IMR-90 (cell line): ENCODE measurements around the gene KLHL6. TPM values are rescaled to one million over a fixed set of nuclear protein-coding genes. Genes with fewer than 3 reads are reported as not detected.
"Not testable (repeated sequence)": the region's sequence is repeated elsewhere in the genome, so short reads cannot be mapped to it uniquely, and the experiment has no call there.

Source experiments
- ATAC-seq: fragments of 200-7000 bp; cut with Tn5 transposase; 2 replicates; pipeline ENCODE4 v1.9.1; 2020; ENCODE audit warnings: low read depth, mild to moderate bottlenecking, moderate library complexity
- BruUV-seq: library from RNA; stranded (reverse); fragments of 400-500 nt; replicated peaks from 2 replicates; lab custom pipeline; 2021; lab: Mats Ljungman, UMichigan
- CTCF ChIA-PET: fragments of 300-600 bp; formaldehyde crosslinking; extraction: SDS; loops from one replicate; lab custom pipeline; 2021; ENCODE audit warnings: antibody characterized with exemption; lab: Yijun Ruan, JAX
- POLR2A ChIA-PET: fragments of 300-600 bp; sonication (Branson Sonifier 250); formaldehyde crosslinking; loops from one replicate; lab custom pipeline; 2022; ENCODE audit warnings: antibody characterized with exemption; ENCODE audit not compliant: unreplicated experiment; lab: Charles Lee
- DNase-seq: peaks from one replicate; pipeline ENCODE4 v3.0.0; 2013
- H2AFZ ChIP-seq: replicated peaks from 2 replicates; pipeline ENCODE3; 2013; ENCODE audit warnings: low read length, mild to moderate bottlenecking; ENCODE audit not compliant: poor library complexity
- H2AK5ac ChIP-seq: 2 replicates; pipeline ENCODE4 v1.6.1; 2013; ENCODE audit warnings: low read depth, low read length, inconsistent platforms
- H2AK9ac ChIP-seq: replicated peaks from 2 replicates; pipeline ENCODE3; 2013; ENCODE audit warnings: mild to moderate bottlenecking, low read depth, low read length, moderate library complexity; ENCODE audit not compliant: poor library complexity
- H2BK120ac ChIP-seq: 2 replicates; pipeline ENCODE4 v1.6.1; 2013; ENCODE audit warnings: low read depth, low read length, inconsistent platforms
- H2BK15ac ChIP-seq: 3 replicates; pipeline ENCODE4 v1.6.1; 2013; ENCODE audit warnings: low read depth, low read length, inconsistent platforms
- H2BK20ac ChIP-seq: 2 replicates; pipeline ENCODE4 v1.6.1; 2013; ENCODE audit warnings: low read depth, mild to moderate bottlenecking, inconsistent platforms, low read length, moderate library complexity
- H2BK5ac ChIP-seq: 2 replicates; pipeline ENCODE4 v1.6.1; 2013; ENCODE audit warnings: mild to moderate bottlenecking, low read depth, low read length, inconsistent platforms; ENCODE audit not compliant: poor library complexity, severe bottlenecking
- H3K14ac ChIP-seq: replicated peaks from 2 replicates; pipeline ENCODE4 v1.6.1; 2013; ENCODE audit warnings: low read depth, low read length, inconsistent platforms
- H3K18ac ChIP-seq: 2 replicates; pipeline ENCODE4 v1.6.1; 2013; ENCODE audit warnings: low read depth, low read length, control low read depth
- H3K23ac ChIP-seq: 2 replicates; pipeline ENCODE4 v1.6.1; 2013; ENCODE audit warnings: low read depth, low read length, inconsistent platforms
- H3K27ac ChIP-seq: 2 replicates; pipeline ENCODE4 v1.5.1; 2013; ENCODE audit warnings: mild to moderate bottlenecking, control low read depth, low read length; ENCODE audit not compliant: insufficient read depth
- H3K27me3 ChIP-seq: 2 replicates; pipeline ENCODE4 v1.6.1; 2013; ENCODE audit warnings: low read length; ENCODE audit not compliant: control insufficient read depth, insufficient read depth
- H3K36me3 ChIP-seq: 2 replicates; pipeline ENCODE4 v1.6.1; 2013; ENCODE audit warnings: low read length, mixed read lengths; ENCODE audit not compliant: control insufficient read depth, insufficient read depth
- H3K4ac ChIP-seq: 2 replicates; pipeline ENCODE4 v1.6.1; 2013; ENCODE audit warnings: low read depth, low read length, inconsistent platforms
- H3K4me1 ChIP-seq: 2 replicates; pipeline ENCODE4 v1.6.1; 2013; ENCODE audit warnings: low read length, mixed read lengths; ENCODE audit not compliant: control insufficient read depth, insufficient read depth
- H3K4me2 ChIP-seq: 2 replicates; pipeline ENCODE4 v1.6.1; 2013; ENCODE audit warnings: low read depth, mild to moderate bottlenecking, control low read depth, low read length, moderate library complexity
- H3K4me3 ChIP-seq: 2 replicates; pipeline ENCODE4 v1.5.1; 2013; ENCODE audit warnings: low read depth, mild to moderate bottlenecking, control low read depth, low read length, moderate library complexity; ENCODE audit not compliant: insufficient read depth
- H3K56ac ChIP-seq: 2 replicates; pipeline ENCODE4 v1.6.1; 2013; ENCODE audit warnings: low read length, inconsistent platforms; ENCODE audit not compliant: insufficient read depth; ENCODE audit errors: extremely low read depth
- H3K79me1 ChIP-seq, 2 experiments: 2 replicates each; pipeline ENCODE4 v1.6.1; 2013; ENCODE audit warnings: low read length in 2 of 2, inconsistent platforms in 1 of 2, low read depth in 1 of 2
- H3K9ac ChIP-seq: 2 replicates; pipeline ENCODE4 v1.6.1; 2013; ENCODE audit warnings: low read depth, low read length, control low read depth
- H3K9me1 ChIP-seq: 2 replicates; pipeline ENCODE4 v1.6.1; 2013; ENCODE audit warnings: low read length, inconsistent platforms; ENCODE audit not compliant: insufficient read depth
- H3K9me3 ChIP-seq: 2 replicates; pipeline ENCODE4 v1.6.1; 2013; ENCODE audit warnings: low read length; ENCODE audit not compliant: control insufficient read depth, insufficient read depth
- H4K20me1 ChIP-seq: 2 replicates; pipeline ENCODE4 v1.6.1; 2013; ENCODE audit warnings: low read length, inconsistent platforms; ENCODE audit not compliant: insufficient read depth
- H4K5ac ChIP-seq: 2 replicates; pipeline ENCODE4 v1.6.1; 2013; ENCODE audit warnings: mild to moderate bottlenecking, low read depth, low read length, control low read depth
- H4K8ac ChIP-seq, 2 experiments: 2 replicates each; pipeline ENCODE4 v1.6.1; 2013; ENCODE audit warnings: low read depth in 2 of 2, low read length in 2 of 2, control low read depth in 1 of 2, inconsistent platforms in 1 of 2
- H4K91ac ChIP-seq: 2 replicates; pipeline ENCODE4 v1.6.1; 2013; ENCODE audit warnings: low read depth, low read length, inconsistent platforms; ENCODE audit not compliant: insufficient read depth
- BHLHE40 ChIP-seq: fragments of 150-350 bp; IDR thresholded peaks from 2 replicates; pipeline ENCODE4 v1.6.1; 2016; ENCODE audit warnings: mild to moderate bottlenecking, low read depth, low read length
- CEBPB ChIP-seq: IDR thresholded peaks from 2 replicates; pipeline ENCODE4 v1.6.1; 2012; ENCODE audit warnings: low read depth, low read length, improper control_type of control experiment
- CHD1 ChIP-seq: IDR thresholded peaks from 2 replicates; pipeline ENCODE4 v1.6.1; 2012; ENCODE audit warnings: low read depth, low read length, improper control_type of control experiment
- FOS ChIP-seq: fragments of 150-350 bp; IDR thresholded peaks from 2 replicates; pipeline ENCODE4 v1.6.1; 2016; ENCODE audit warnings: low read depth, low read length
- MAZ ChIP-seq: IDR thresholded peaks from 2 replicates; pipeline ENCODE4 v1.6.1; 2012; ENCODE audit warnings: low read depth, mild to moderate bottlenecking, low read length, improper control_type of control experiment, moderate library complexity, borderline replicate concordance
- NFE2L2 ChIP-seq: fragments of 150-350 bp; IDR thresholded peaks from 2 replicates; pipeline ENCODE4 v1.6.1; 2016; ENCODE audit warnings: low read depth, mild to moderate bottlenecking, low read length
- POLR2A ChIP-seq: IDR thresholded peaks from 2 replicates; pipeline ENCODE4 v1.6.1; 2012; ENCODE audit warnings: mild to moderate bottlenecking, low read depth, low read length
- RAD21 ChIP-seq: IDR thresholded peaks from 2 replicates; pipeline ENCODE4 v1.6.1; 2012; ENCODE audit warnings: low read length, improper control_type of control experiment
- RCOR1 ChIP-seq: IDR thresholded peaks from 2 replicates; pipeline ENCODE4 v1.6.1; 2012; ENCODE audit warnings: mild to moderate bottlenecking, low read length, improper control_type of control experiment; ENCODE audit not compliant: insufficient replicate concordance
- RFX5 ChIP-seq: IDR thresholded peaks from 2 replicates; pipeline ENCODE4 v1.8.0; 2012; ENCODE audit warnings: low read depth, mild to moderate bottlenecking, low read length, moderate library complexity
- SMC3 ChIP-seq: fragments of 150-350 bp; IDR thresholded peaks from 2 replicates; pipeline ENCODE4 v1.6.1; 2016; ENCODE audit warnings: low read depth, mild to moderate bottlenecking, antibody characterized with exemption, low read length, moderate library complexity
- WGBS, 2 experiments: methylation state at CpG; one replicate each; pipeline versions ENCODE4 v1.1.5 to v1.1.7; 2013; ENCODE audit warnings: missing lambda C conversion rate in 2 of 2; ENCODE audit not compliant: insufficient read length in 1 of 2; ENCODE audit errors: extremely low coverage in 2 of 2; 5-methylcytosine and 5-hydroxymethylcytosine counted together
- dilution Hi-C: fragments of 300-500 bp; cut with HindIII; formaldehyde crosslinking; loops from one replicate; pipeline ENCODE4 v1.14.3; 2018; ENCODE audit warnings: low sequenced_read_pairs; ENCODE audit not compliant: unreplicated experiment
- in situ Hi-C: fragments of 300-500 bp; cut with MboI; formaldehyde crosslinking; loops from 3 replicates; pipeline ENCODE4 v1.14.3; 2019; ENCODE audit warnings: low sequenced_read_pairs, inconsistent platforms, mixed read lengths
- intact Hi-C: fragments of 100-400 bp; cut with micrococcal nuclease; formaldehyde crosslinking; loops from 2 replicates; pipeline ENCODE4 v1.10.0; 2022
- polyA plus RNA-seq, 3 experiments: library from polyadenylated mRNA; depleted of rRNA; stranded (reverse); fragments of >200 nt; gene quantifications; 2 replicates each; pipeline ENCODE4 v1.2.3, GENCODE V29; 2012; ENCODE audit warnings: low replicate concordance in 1 of 3
- total RNA-seq: library from RNA; depleted of rRNA; stranded (reverse); fragments of >200 nt; gene quantifications from 2 replicates; pipeline ENCODE4 v1.2.3, GENCODE V29; 2012

KLHL6 gene
- total and polyA plus RNA-seq, 2 of the 4 experiments (the other 2 are of a cell fraction): not detected

DNA sequence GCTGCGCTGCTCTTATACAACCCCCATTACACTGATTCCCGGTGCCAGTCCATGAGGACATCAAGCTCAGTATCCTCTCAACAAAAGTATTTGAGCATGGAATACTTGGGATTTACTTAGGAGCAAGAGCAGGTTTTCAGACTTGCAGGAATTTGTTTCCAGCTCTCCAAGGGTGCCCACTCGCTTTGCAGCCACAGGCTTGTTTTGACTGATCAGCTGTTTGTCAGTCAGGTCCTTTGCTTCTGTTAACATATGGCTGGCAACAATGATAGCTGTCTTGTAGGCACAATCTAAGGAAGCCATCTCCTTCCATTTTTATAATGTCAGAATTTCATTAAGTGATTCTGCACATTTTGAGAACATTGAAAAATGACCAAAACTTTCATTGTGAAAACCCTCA, 88.9 kb downstream of the KLHL6 start:
- intact Hi-C loops (loop anchor here (5.0 kb wide), 1 partner anchor 116 kb away; no protein-coding TSS in a partner anchor), in situ Hi-C loops (loop anchor here (5.0 to 25.0 kb wide), 2 partner anchors 301 to 796 kb away; partner anchors contain the start of gene CAMK2N2), dilution Hi-C loops (no loop called here)
- Histone ChIP-seq H3K27me3 (peaks cover 5% of the 10 kb centered on the region), H4K8ac (no peak overlapping the region), H3K36me3 (no peaks in the 10 kb centered on the region), H3K9ac (no peak overlapping the region), H2AK9ac (no peak overlapping the region), H3K4ac (no peak overlapping the region), H4K91ac (no peak overlapping the region), H3K9me3 (no peaks in the 10 kb centered on the region), H3K23ac (no peak overlapping the region), H4K20me1 (no peaks in the 10 kb centered on the region), H3K4me3 (no peak overlapping the region), H2BK5ac (no peak overlapping the region), H3K79me1 (no peaks in the 10 kb centered on the region), H3K14ac (no peak overlapping the region), H2BK20ac (no peak overlapping the region), H3K9me1 (no peaks in the 10 kb centered on the region), H3K18ac (no peak overlapping the region), H2AFZ (no peak overlapping the region), H3K4me2 (no peak overlapping the region), H3K4me1 (no peaks in the 10 kb centered on the region), H2BK15ac (no peak overlapping the region), H3K27ac (no peak overlapping the region), H3K56ac (no peak overlapping the region), H4K5ac (no peak overlapping the region), H2BK120ac (no peak overlapping the region), H2AK5ac (no peak overlapping the region)
- TF ChIP-seq RCOR1: no peak
- TF ChIP-seq RAD21: no peak
- TF ChIP-seq MAZ: no peak
- no peak for TF ChIP-seq CEBPB
- no peak for TF ChIP-seq BHLHE40
- no peak for TF ChIP-seq FOS
- no peak for TF ChIP-seq NFE2L2
- TF ChIP-seq CHD1: no peak
- no peak for TF ChIP-seq RFX5
- TF ChIP-seq POLR2A: no peak
- TF ChIP-seq SMC3: no peak
- no peak for ATAC-seq
- POLR2A ChIA-PET: no interaction called here
- no TSS peak for BruUV-seq
- 20% methylated on average over 1 of the region's 3 CpGs; no CpG with 5 or more reads in 1 of the 2 experiments for WGBS, 2 experiments
- no peak for DNase-seq
- CTCF ChIA-PET: no interaction called here

GRCh38 chr3:183465710-183466109, 89.8 kb downstream of the KLHL6 start:
- H4K91ac ChIP-seq, H2AK5ac ChIP-seq, H3K36me3 ChIP-seq, dilution Hi-C loops, H2BK20ac ChIP-seq, H3K56ac ChIP-seq, H4K8ac ChIP-seq, H3K18ac ChIP-seq, H3K27ac ChIP-seq, H2AK9ac ChIP-seq, H3K79me1 ChIP-seq, H3K9me3 ChIP-seq, POLR2A ChIA-PET, H4K20me1 ChIP-seq, H3K4ac ChIP-seq, H3K9me1 ChIP-seq, H3K9ac ChIP-seq, H2AFZ ChIP-seq, H3K4me1 ChIP-seq, H3K4me2 ChIP-seq, H3K23ac ChIP-seq, H3K4me3 ChIP-seq, H2BK5ac ChIP-seq, H3K27me3 ChIP-seq, DNase-seq, BruUV-seq, H2BK15ac ChIP-seq, H4K5ac ChIP-seq, H2BK120ac ChIP-seq, H3K14ac ChIP-seq, ATAC-seq: not testable (repeated sequence)
- 81% methylated on average over 11 of the region's 13 CpGs; no CpG with 5 or more reads in 1 of the 2 experiments for WGBS, 2 experiments
- intact Hi-C loops (loop anchor here (5.0 kb wide), 1 partner anchor 117 kb away; no protein-coding TSS in a partner anchor), in situ Hi-C loops (loop anchor here (5.0 to 25.0 kb wide), 2 partner anchors 302 to 797 kb away; partner anchors contain the start of gene CAMK2N2)
- CTCF ChIA-PET: interaction anchor here (1.5 kb wide), 1 partner anchor 14 kb away, joined by 3 read pairs; no protein-coding TSS in a partner anchor
